ENCODE measurements around the gene RRBP1.

The RRBP1 gene

GRCh38 chr20:17682103-17682888 is at the start of gene RRBP1:
Gene RRBP1 (minus strand): TSS chr20:17682242. CDS start chr20:17660507, 21,735 bp downstream.
- peak; percentile 96 for DNase-seq (ENCODE audit: low read depth)

- no peak for DNase-seq (ENCODE audit: low read depth)
Measured at GRCh38 chr20:17731233-17731632, 49.2 kb upstream of the RRBP1 start.

GRCh38 chr20:17730071-17730470 is 48.0 kb upstream of the RRBP1 start:
- DNase-seq (ENCODE audit: low read depth): no peak

GRCh38 chr20:17728074-17728473 is 46.0 kb upstream of the RRBP1 start:
- no peak for DNase-seq (ENCODE audit: low read depth)

- DNase-seq (ENCODE audit: low read depth): no peak
Measured at GRCh38 chr20:17727351-17727750, 45.3 kb upstream of the RRBP1 start.

GRCh38 chr20:17726902-17727301 is 44.9 kb upstream of the RRBP1 start:
- DNase-seq (ENCODE audit: low read depth): no peak

GRCh38 chr20:17725094-17725835 is 43.2 kb upstream of the RRBP1 start:
- DNase-seq (ENCODE audit: low read depth): no peak

- no peak for DNase-seq (ENCODE audit: low read depth)
Measured at GRCh38 chr20:17723301-17723691, 41.3 kb upstream of the RRBP1 start.

- DNase-seq (ENCODE audit: low read depth): no peak
Measured at GRCh38 chr20:17722493-17723300, 40.7 kb upstream of the RRBP1 start.

- DNase-seq (ENCODE audit: low read depth): no peak
Measured at GRCh38 chr20:17721802-17722486, 39.9 kb upstream of the RRBP1 start.

GRCh38 chr20:17720755-17721154 is 38.7 kb upstream of the RRBP1 start:
- DNase-seq (ENCODE audit: low read depth): no peak

- no peak for DNase-seq (ENCODE audit: low read depth)
Measured at GRCh38 chr20:17716331-17716730, 34.3 kb upstream of the RRBP1 start.

- no peak for DNase-seq (ENCODE audit: low read depth)
Measured at GRCh38 chr20:17715075-17715474, 33.0 kb upstream of the RRBP1 start.

- no peak for DNase-seq (ENCODE audit: low read depth)
Measured at GRCh38 chr20:17714597-17714996, 32.6 kb upstream of the RRBP1 start.

- DNase-seq (ENCODE audit: low read depth): no peak
Measured at GRCh38 chr20:17712708-17713107, 30.7 kb upstream of the RRBP1 start.

- DNase-seq (ENCODE audit: low read depth): no peak
Measured at GRCh38 chr20:17712201-17712600, 30.2 kb upstream of the RRBP1 start.

- no peak for DNase-seq (ENCODE audit: low read depth)
Measured at GRCh38 chr20:17711267-17711627, 29.2 kb upstream of the RRBP1 start.

- DNase-seq (ENCODE audit: low read depth): no peak
Measured at GRCh38 chr20:17710379-17711266, 28.6 kb upstream of the RRBP1 start.

- no peak for DNase-seq (ENCODE audit: low read depth)
Measured at GRCh38 chr20:17709361-17710293, 27.6 kb upstream of the RRBP1 start.
